Stomach smooth muscle (tissue), 2 donors: ENCODE data around the gene EML5.

Source experiments
- H3K27ac ChIP-seq: one replicate; pipeline ENCODE4 v1.7.0; 2013; ENCODE audit warnings: mild to moderate bottlenecking, low read length, inconsistent platforms
- H3K27me3 ChIP-seq, 2 donors: one replicate each; pipeline ENCODE4 v1.7.0; 2013; ENCODE audit warnings: low read length in 2 of 2; ENCODE audit not compliant: insufficient read depth in 2 of 2, control insufficient read depth in 1 of 2
- H3K36me3 ChIP-seq, 2 donors: one replicate each; pipeline ENCODE4 v1.7.0; 2013; ENCODE audit warnings: low read length in 2 of 2; ENCODE audit not compliant: control insufficient read depth in 2 of 2, insufficient read depth in 2 of 2
- H3K4me1 ChIP-seq: one replicate; pipeline ENCODE4 v1.7.0; 2013; ENCODE audit warnings: low read length; ENCODE audit not compliant: control insufficient read depth, insufficient read depth
- H3K4me3 ChIP-seq, 2 donors: one replicate each; pipeline ENCODE4 v1.7.0; 2013; ENCODE audit warnings: low read length in 2 of 2
- H3K9ac ChIP-seq, 2 donors: one replicate each; pipeline ENCODE4 v1.7.0; 2013; ENCODE audit warnings: low read length in 2 of 2, mild to moderate bottlenecking in 1 of 2
- H3K9me3 ChIP-seq, 2 donors: one replicate each; pipeline ENCODE4 v1.7.0; 2013; ENCODE audit warnings: low read length in 2 of 2; ENCODE audit not compliant: control insufficient read depth in 2 of 2
- donor health status: healthy.
- donor health status: Pancreatic carcinoma.

EML5 gene

GRCh38 chr14:88775532-88775931 is 17.2 kb downstream of the EML5 start:
- Histone ChIP-seq H3K36me3 (no peaks in the 10 kb centered on the region), H3K9ac (no peak overlapping the region), H3K4me3 (no peak overlapping the region), H3K27ac (no peak overlapping the region), H3K9me3 (no peaks in the 10 kb centered on the region), H3K4me1 (no peaks in the 10 kb centered on the region), H3K27me3 (no peaks in the 10 kb centered on the region)

DNA sequence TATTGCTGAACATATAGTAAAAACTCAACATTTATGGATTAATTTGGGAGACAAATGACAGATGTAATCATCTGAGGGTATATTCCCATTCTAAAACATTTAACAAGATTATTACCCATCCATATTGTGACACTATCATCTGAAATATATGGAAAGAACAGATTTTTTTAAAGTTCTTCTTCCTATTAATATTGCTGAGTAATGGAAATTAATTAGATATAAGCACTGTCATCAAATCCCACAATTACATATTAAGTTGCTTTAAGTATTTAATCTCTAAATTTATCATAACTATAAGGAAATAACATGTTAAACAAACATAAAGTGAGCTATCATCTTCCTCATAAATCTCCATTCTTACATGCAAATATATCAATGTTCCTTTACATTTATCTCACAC is 22.0 kb downstream of the EML5 start:
- no peak overlapping the region for H3K9ac ChIP-seq
- no peak overlapping the region for H3K4me3 ChIP-seq
- no peak overlapping the region for H3K27ac ChIP-seq
- H3K36me3 ChIP-seq, result no peaks in the 10 kb centered on the region
- H3K9me3 ChIP-seq, result no peaks in the 10 kb centered on the region
- H3K4me1 ChIP-seq, result no peaks in the 10 kb centered on the region
- no peaks in the 10 kb centered on the region for H3K27me3 ChIP-seq

DNA sequence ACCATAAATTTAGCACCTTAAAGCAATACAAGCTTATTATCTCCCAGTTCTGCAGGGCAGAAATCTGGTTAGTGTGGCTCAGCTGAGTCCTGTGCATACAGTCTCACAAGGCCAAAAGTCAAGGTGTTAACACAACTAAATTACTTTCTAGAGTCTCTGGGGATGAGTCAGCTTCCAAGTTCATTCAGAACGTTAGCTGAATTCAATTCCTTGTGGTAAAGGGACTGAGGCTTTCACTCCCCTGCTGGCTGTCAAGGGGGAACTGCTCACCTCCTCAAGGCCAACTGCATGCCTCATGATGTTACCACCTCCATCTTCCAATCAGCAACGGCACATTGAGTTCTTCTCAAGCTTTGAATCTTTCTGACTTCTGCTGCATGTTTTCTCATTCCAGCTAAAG is 27.6 kb downstream of the EML5 start:
- H3K27me3 ChIP-seq, result no peaks in the 10 kb centered on the region
- H3K9me3 ChIP-seq, result no peaks in the 10 kb centered on the region
- no peak overlapping the region for H3K9ac ChIP-seq

DNA sequence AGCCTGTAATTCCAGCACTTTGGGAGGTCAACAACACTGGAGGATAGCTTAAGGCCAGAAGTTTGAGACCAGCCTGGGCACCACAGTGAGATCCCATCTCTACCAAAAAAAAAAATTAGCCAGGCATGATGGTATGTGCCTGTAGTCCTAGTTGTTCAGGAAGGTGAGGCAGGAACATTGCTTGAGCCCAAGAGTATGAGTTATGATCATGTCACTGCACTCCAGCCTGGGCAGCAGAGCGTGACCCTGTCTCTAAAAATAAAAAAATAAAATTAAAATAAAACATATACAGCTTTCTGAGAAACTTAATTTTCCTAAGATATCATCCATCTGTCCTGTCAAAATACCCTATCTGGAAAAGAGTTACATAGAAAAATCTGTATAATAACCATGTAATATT is 38.9 kb downstream of the EML5 start:
- no peaks in the 10 kb centered on the region for H3K27me3 ChIP-seq
- H3K4me3 ChIP-seq, result no peak overlapping the region

More for the DNA sequence above, 27.6 kb downstream of the EML5 start:
- Histone ChIP-seq H3K27ac (no peak overlapping the region), H3K36me3 (no peaks in the 10 kb centered on the region), H3K4me3 (no peak overlapping the region), H3K4me1 (no peaks in the 10 kb centered on the region)

DNA sequence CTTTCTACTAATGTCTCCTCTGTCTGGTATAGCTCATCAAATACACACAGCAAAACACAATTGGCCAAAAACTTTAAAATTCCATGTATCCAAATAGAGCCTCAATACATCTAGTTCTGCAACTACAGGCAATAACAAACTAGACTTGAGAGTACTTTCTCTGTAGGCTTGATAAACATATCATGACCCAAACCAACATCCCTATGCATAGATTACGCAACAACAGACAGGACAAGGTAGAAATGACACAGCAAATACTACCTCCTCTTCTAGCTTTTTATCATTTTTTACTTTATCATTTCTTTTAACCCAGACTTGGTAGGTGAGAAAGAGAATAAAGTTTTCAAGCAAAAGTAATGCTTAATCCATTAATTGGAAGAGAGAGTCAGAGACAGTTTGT is 41.8 kb downstream of the EML5 start:
- Histone ChIP-seq H3K4me3 (no peak overlapping the region), H3K27me3 (no peaks in the 10 kb centered on the region), H3K9me3 (no peaks in the 10 kb centered on the region), H3K36me3 (no peaks in the 10 kb centered on the region), H3K4me1 (no peaks in the 10 kb centered on the region), H3K9ac (no peak overlapping the region), H3K27ac (no peak overlapping the region)

More for the DNA sequence above, 38.9 kb downstream of the EML5 start:
- Histone ChIP-seq H3K27ac (no peak overlapping the region), H3K4me1 (no peaks in the 10 kb centered on the region), H3K36me3 (no peaks in the 10 kb centered on the region), H3K9me3 (no peaks in the 10 kb centered on the region), H3K9ac (no peak overlapping the region)

GRCh38 chr14:88750413-88750812 is 42.3 kb downstream of the EML5 start:
- Histone ChIP-seq H3K4me3 (no peak overlapping the region), H3K27me3 (no peaks in the 10 kb centered on the region), H3K9me3 (no peaks in the 10 kb centered on the region), H3K36me3 (no peaks in the 10 kb centered on the region), H3K9ac (no peak overlapping the region), H3K4me1 (no peaks in the 10 kb centered on the region), H3K27ac (no peak overlapping the region)

GRCh38 chr14:88749139-88749538 is 43.6 kb downstream of the EML5 start:
- H3K27ac ChIP-seq, result no peak overlapping the region
- H3K9ac ChIP-seq, result no peak overlapping the region
- H3K4me1 ChIP-seq, result no peaks in the 10 kb centered on the region
- no peak overlapping the region for H3K4me3 ChIP-seq
- no peaks in the 10 kb centered on the region for H3K9me3 ChIP-seq
- no peaks in the 10 kb centered on the region for H3K27me3 ChIP-seq
- no peaks in the 10 kb centered on the region for H3K36me3 ChIP-seq

DNA sequence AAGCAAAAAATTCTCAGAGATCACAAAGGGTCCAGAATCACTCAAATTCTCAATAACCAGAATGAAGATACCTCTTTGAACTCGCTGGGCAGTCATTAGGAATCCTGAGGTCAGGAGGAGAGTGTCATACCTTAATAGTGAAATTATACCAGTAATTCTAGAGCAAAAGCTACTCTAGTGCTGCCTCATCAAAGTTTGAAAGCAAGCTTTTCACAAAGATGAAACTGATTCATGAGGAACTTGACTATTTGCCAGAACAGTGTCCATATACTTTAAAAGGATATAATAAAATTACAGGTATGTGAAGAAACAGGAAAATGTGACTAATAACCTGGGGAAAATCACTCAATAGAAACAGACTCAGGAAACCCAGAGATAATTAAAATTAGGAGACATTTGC is 44.5 kb downstream of the EML5 start:
- Histone ChIP-seq H3K27ac (no peak overlapping the region), H3K4me3 (no peak overlapping the region), H3K9me3 (no peaks in the 10 kb centered on the region)

DNA sequence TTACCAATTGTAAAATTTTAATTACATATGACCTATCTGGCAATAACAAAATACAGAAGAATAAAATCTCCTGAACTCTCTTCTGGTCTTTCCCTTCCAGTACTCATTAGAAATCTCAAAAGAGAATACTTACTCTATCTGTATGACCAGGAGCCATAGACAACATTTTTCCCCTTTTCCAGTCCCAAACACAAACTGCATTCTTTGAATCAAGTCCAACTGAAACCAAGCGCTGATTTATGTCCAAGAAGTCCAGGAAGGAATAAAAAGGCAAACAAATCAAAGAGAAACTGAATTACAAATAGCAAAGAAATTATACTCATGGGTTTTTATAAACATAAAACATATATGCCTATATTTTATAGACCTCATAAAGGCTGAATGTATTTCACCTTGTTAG is 46.7 kb downstream of the EML5 start:
- Histone ChIP-seq H3K4me1 (no peaks in the 10 kb centered on the region), H3K27me3 (no peaks in the 10 kb centered on the region), H3K9me3 (no peaks in the 10 kb centered on the region), H3K36me3 (no peaks in the 10 kb centered on the region), H3K9ac (no peak overlapping the region), H3K4me3 (no peak overlapping the region), H3K27ac (no peak overlapping the region)

More for the DNA sequence above, 44.5 kb downstream of the EML5 start:
- Histone ChIP-seq H3K4me1 (no peaks in the 10 kb centered on the region), H3K36me3 (no peaks in the 10 kb centered on the region), H3K9ac (no peak overlapping the region), H3K27me3 (no peaks in the 10 kb centered on the region)

- H3K36me3 ChIP-seq, result no peaks in the 10 kb centered on the region
- H3K27ac ChIP-seq, result no peak overlapping the region
- H3K4me1 ChIP-seq, result no peaks in the 10 kb centered on the region
- H3K9me3 ChIP-seq, result no peaks in the 10 kb centered on the region
- no peaks in the 10 kb centered on the region for H3K27me3 ChIP-seq
- no peak overlapping the region for H3K9ac ChIP-seq
- H3K4me3 ChIP-seq, result no peak overlapping the region
Measured at GRCh38 chr14:88737245-88737644, 55.5 kb downstream of the EML5 start.

DNA sequence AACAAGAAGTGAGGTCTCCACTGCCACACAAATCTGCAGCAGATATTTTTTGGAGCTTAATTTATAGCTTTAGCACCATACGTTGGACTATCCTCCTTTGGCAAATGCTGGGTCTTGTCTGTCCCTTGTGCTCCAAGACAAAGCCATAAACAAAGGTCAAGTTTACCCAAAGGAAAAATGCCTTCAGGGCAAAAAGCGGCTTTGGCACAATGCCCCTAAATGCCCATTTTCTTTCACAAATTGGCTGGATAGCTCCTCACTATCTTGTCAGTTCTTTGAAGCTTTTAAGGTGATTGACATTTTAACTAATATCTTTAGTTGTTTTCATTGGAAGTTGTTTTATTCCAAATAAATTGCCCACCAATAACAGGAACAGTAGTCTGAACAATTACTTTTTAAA is 59.6 kb downstream of the EML5 start:
- no peaks in the 10 kb centered on the region for H3K27me3 ChIP-seq
- H3K27ac ChIP-seq, result no peak overlapping the region
- H3K36me3 ChIP-seq, result no peaks in the 10 kb centered on the region
- no peak overlapping the region for H3K4me3 ChIP-seq
- H3K9ac ChIP-seq, result no peak overlapping the region
- H3K9me3 ChIP-seq, result no peaks in the 10 kb centered on the region
- no peaks in the 10 kb centered on the region for H3K4me1 ChIP-seq

- Histone ChIP-seq H3K9ac (no peak overlapping the region), H3K4me3 (no peak overlapping the region), H3K9me3 (no peaks in the 10 kb centered on the region), H3K36me3 (no peaks in the 10 kb centered on the region), H3K27me3 (no peaks in the 10 kb centered on the region), H3K27ac (no peak overlapping the region), H3K4me1 (no peaks in the 10 kb centered on the region)
Measured at GRCh38 chr14:88729159-88729558, 63.6 kb downstream of the EML5 start.
